MM.1S (cell line): ENCODE measurements around the gene GLCE.

Source experiments
- EZH2 ChIP-seq: fragments of 300-600 bp; sonication (generic); optimal IDR thresholded peaks from 2 replicates; pipeline ENCODE3; 2017; ENCODE audit warnings: low read depth, mild to moderate bottlenecking, antibody characterized with exemption, low read length, mixed read lengths
- EZH2phosphoT487 ChIP-seq: fragments of 300-600 bp; sonication (generic); IDR thresholded peaks from 2 replicates; pipeline ENCODE4 v1.6.1; 2018; ENCODE audit warnings: antibody characterized with exemption, low read length
- TF ChIP-seq, protein P1 (sequence below): fragments of 300-600 bp; sonication (generic); IDR thresholded peaks from 2 replicates; pipeline ENCODE4 v1.5.1; 2016; ENCODE audit warnings: antibody characterized with exemption, low read length, mixed read lengths

- TF ChIP-seq, protein P1, sequence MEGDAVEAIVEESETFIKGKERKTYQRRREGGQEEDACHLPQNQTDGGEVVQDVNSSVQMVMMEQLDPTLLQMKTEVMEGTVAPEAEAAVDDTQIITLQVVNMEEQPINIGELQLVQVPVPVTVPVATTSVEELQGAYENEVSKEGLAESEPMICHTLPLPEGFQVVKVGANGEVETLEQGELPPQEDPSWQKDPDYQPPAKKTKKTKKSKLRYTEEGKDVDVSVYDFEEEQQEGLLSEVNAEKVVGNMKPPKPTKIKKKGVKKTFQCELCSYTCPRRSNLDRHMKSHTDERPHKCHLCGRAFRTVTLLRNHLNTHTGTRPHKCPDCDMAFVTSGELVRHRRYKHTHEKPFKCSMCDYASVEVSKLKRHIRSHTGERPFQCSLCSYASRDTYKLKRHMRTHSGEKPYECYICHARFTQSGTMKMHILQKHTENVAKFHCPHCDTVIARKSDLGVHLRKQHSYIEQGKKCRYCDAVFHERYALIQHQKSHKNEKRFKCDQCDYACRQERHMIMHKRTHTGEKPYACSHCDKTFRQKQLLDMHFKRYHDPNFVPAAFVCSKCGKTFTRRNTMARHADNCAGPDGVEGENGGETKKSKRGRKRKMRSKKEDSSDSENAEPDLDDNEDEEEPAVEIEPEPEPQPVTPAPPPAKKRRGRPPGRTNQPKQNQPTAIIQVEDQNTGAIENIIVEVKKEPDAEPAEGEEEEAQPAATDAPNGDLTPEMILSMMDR: no peak
- no peak for TF ChIP-seq EZH2
- TF ChIP-seq EZH2phosphoT487: no peak
Observed at GRCh38 chr15:69133862-69134519, 26.4 kb upstream of the GLCE start.
